NCI-H1694 (cell line): Measurements from ENCODE around the gene IL36A.

Experiments
- DNase-seq: peaks from one replicate; lab custom pipeline; 2025; lab: John Stamatoyannopoulos, UW

The IL36A gene

GRCh38 chr2:113050921-113051895 is 45.9 kb downstream of the IL36A start:
- no peak for DNase-seq

GRCh38 chr2:113052396-113052917 is 47.2 kb downstream of the IL36A start, which contains the start of gene IL36B:
TSS of gene IL36B (minus strand) at chr2:113052867.
- DNase-seq = no peak

- DNase-seq = no peak
Observed at GRCh38 chr2:113053666-113054065, 48.4 kb downstream of the IL36A start.

GRCh38 chr2:113054066-113054465 is 48.8 kb downstream of the IL36A start:
- no peak for DNase-seq

- no peak for DNase-seq
Observed at GRCh38 chr2:113056521-113056920, 51.3 kb downstream of the IL36A start.

GRCh38 chr2:113057117-113057516 is 51.9 kb downstream of the IL36A start:
- DNase-seq = no peak
